Loucy (cell line): ENCODE results near the gene TCTN3.
"Not testable (repeated sequence)": the region's sequence is repeated elsewhere in the genome, so short reads cannot be mapped to it uniquely, and the experiment has no call there.

Experiments
- H2AFZ ChIP-seq: fragments of 200-600 bp; sonication (generic); 2 replicates; pipeline ENCODE4 v1.6.0; 2016; ENCODE audit warnings: antibody characterized with exemption, mild to moderate bottlenecking, low read length, moderate library complexity
- H3F3A ChIP-seq: fragments of 200-600 bp; 2 replicates; pipeline ENCODE4 v1.6.0; 2016; ENCODE audit warnings: antibody characterized with exemption, low read depth, mild to moderate bottlenecking
- H3K27me3 ChIP-seq: fragments of 200-600 bp; sonication (generic); 2 replicates; pipeline ENCODE4 v1.6.1; 2014; ENCODE audit warnings: low read length, mild to moderate bottlenecking; ENCODE audit not compliant: insufficient read depth, poor library complexity, severe bottlenecking
- H3K36me3 ChIP-seq: fragments of 200-600 bp; sonication (generic); 2 replicates; pipeline ENCODE4 v1.6.1; 2016; ENCODE audit warnings: low read length; ENCODE audit not compliant: insufficient read depth
- H3K4me1 ChIP-seq: fragments of 200-600 bp; sonication (generic); 2 replicates; pipeline ENCODE4 v1.5.1; 2014; ENCODE audit warnings: low read length, mild to moderate bottlenecking; ENCODE audit not compliant: insufficient read depth, poor library complexity, severe bottlenecking
- H3K4me2 ChIP-seq: fragments of 200-600 bp; sonication (generic); 2 replicates; pipeline ENCODE4 v1.6.0; 2014; ENCODE audit warnings: antibody characterized with exemption, low read length, low read depth, mild to moderate bottlenecking; ENCODE audit not compliant: poor library complexity, severe bottlenecking
- H3K4me3 ChIP-seq: fragments of 200-600 bp; sonication (generic); 2 replicates; pipeline ENCODE4 v1.5.1; 2014; ENCODE audit warnings: low read length, mild to moderate bottlenecking, mixed read lengths; ENCODE audit not compliant: poor library complexity, severe bottlenecking
- H3K79me2 ChIP-seq: fragments of 200-600 bp; sonication (generic); 2 replicates; pipeline ENCODE4 v1.6.1; 2014; ENCODE audit warnings: low read length; ENCODE audit not compliant: insufficient read depth
- H3K9ac ChIP-seq: fragments of 200-600 bp; sonication (generic); 2 replicates; pipeline ENCODE4 v1.6.0; 2014; ENCODE audit warnings: mild to moderate bottlenecking, low read depth, low read length, moderate library complexity; ENCODE audit not compliant: poor library complexity, severe bottlenecking
- H3K9me2 ChIP-seq: fragments of 200-600 bp; sonication (generic); replicated peaks from 2 replicates; pipeline ENCODE4 v1.6.1; 2016; ENCODE audit warnings: low read depth, low read length, mixed read lengths
- H3K9me3 ChIP-seq: fragments of 200-600 bp; sonication (generic); 2 replicates; pipeline ENCODE4 v1.6.1; 2014; ENCODE audit warnings: mild to moderate bottlenecking, antibody characterized with exemption, low read length, low read depth; ENCODE audit not compliant: insufficient read depth
- H4K20me1 ChIP-seq: fragments of 200-600 bp; sonication (generic); 2 replicates; pipeline ENCODE4 v1.6.0; 2014; ENCODE audit warnings: antibody characterized with exemption, low read length, mild to moderate bottlenecking; ENCODE audit not compliant: insufficient read depth, poor library complexity, severe bottlenecking
- EZH2phosphoT487 ChIP-seq: fragments of 200-600 bp; IDR thresholded peaks from 2 replicates; pipeline ENCODE4 v1.6.1; 2018; ENCODE audit warnings: antibody characterized with exemption, mild to moderate bottlenecking, moderate library complexity, borderline replicate concordance
- TF ChIP-seq, protein P1 (sequence below): fragments of 200-600 bp; sonication (generic); conservative IDR thresholded peaks from 2 replicates; pipeline ENCODE4 v1.5.1; 2014; ENCODE audit warnings: mild to moderate bottlenecking, antibody characterized with exemption, low read length

The TCTN3 gene

DNA sequence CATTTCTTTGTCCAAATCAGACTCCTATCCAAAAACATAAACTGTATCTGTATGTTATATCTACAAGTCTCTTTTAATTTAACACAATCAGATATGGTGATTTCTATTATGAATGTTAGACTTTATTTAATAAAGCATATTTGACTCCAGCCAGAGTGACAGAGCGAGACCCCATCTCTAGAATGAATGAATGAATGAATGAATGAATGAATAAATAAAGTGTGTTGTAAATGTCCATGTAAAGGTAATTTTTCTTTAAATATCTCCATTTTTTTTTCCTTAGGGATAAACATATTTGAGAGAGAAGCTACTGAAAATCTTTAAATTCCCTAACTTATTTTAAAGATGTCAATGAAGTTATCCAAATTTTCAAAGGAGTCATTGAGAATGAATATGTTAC, 19.1 kb downstream of the TCTN3 start:
- no peaks in the 10 kb centered on the region for H3F3A ChIP-seq
- H3K9me3 ChIP-seq = no peaks in the 10 kb centered on the region
- H4K20me1 ChIP-seq = no peaks in the 10 kb centered on the region
- no peaks in the 10 kb centered on the region for H3K79me2 ChIP-seq
- H3K27me3 ChIP-seq = no peaks in the 10 kb centered on the region
- H3K9ac ChIP-seq = no peak overlapping the region
- no peaks in the 10 kb centered on the region for H3K9me2 ChIP-seq
- no peak overlapping the region for H3K4me3 ChIP-seq
- TF ChIP-seq, protein P1, sequence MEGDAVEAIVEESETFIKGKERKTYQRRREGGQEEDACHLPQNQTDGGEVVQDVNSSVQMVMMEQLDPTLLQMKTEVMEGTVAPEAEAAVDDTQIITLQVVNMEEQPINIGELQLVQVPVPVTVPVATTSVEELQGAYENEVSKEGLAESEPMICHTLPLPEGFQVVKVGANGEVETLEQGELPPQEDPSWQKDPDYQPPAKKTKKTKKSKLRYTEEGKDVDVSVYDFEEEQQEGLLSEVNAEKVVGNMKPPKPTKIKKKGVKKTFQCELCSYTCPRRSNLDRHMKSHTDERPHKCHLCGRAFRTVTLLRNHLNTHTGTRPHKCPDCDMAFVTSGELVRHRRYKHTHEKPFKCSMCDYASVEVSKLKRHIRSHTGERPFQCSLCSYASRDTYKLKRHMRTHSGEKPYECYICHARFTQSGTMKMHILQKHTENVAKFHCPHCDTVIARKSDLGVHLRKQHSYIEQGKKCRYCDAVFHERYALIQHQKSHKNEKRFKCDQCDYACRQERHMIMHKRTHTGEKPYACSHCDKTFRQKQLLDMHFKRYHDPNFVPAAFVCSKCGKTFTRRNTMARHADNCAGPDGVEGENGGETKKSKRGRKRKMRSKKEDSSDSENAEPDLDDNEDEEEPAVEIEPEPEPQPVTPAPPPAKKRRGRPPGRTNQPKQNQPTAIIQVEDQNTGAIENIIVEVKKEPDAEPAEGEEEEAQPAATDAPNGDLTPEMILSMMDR = no peak
- no peak for TF ChIP-seq EZH2phosphoT487
- peaks cover 6% of the 10 kb centered on the region; the same call in 1 of the 2 replicates for H3K36me3 ChIP-seq
- H3K4me1 ChIP-seq = no peaks in the 10 kb centered on the region
- no peak overlapping the region for H2AFZ ChIP-seq
- no peak overlapping the region for H3K4me2 ChIP-seq

DNA sequence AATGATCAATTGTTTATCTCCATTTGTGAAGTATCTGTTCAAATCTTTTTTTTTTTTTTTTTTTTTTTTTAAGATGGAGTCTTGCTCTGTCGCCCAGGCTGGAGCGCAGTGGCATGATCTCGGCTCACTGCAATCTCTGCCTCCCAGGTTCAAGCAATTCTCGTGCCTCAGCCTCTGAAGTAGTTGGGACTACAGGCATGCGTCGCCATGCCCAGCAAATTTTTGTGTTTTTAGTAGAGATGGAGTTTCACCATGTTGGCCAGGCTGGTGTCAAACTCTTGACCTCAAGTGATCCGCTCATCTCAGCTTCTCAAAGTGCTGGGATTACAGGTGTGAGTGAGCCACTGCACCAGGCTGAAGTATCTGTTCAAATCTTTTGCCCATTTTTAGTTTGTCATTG, 21.1 kb downstream of the TCTN3 start:
- H3K9me3 ChIP-seq, H3K4me2 ChIP-seq, H4K20me1 ChIP-seq, H3K9ac ChIP-seq, H3K4me1 ChIP-seq, H3K36me3 ChIP-seq, H3K79me2 ChIP-seq, H3K4me3 ChIP-seq, H2AFZ ChIP-seq, H3K9me2 ChIP-seq, H3F3A ChIP-seq, H3K27me3 ChIP-seq: not testable (repeated sequence)

DNA sequence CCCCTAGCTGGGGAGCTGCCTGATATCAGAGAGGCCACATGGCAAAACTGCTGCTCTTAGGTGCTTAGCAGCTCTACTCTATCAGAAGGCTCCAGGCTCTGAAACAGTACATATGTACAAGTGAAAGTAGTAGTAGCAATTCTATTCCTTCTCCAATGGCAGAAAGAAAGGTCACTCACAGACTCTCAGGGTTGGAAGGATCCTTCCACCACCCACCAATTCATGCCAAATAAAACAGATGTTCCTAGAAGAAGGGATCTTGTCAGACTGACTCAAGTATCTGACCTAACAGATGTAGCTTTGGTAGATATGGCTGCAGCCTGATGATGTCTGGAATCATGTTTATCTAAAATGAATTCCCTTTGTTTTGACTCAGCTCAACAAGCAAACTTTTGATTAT, 29.2 kb downstream of the TCTN3 start:
- H3K9me3 ChIP-seq = no peaks in the 10 kb centered on the region
- TF ChIP-seq EZH2phosphoT487 = no peak
- TF ChIP-seq, protein P1 = no peak
- no peak overlapping the region for H3K4me3 ChIP-seq
- H3K27me3 ChIP-seq = no peaks in the 10 kb centered on the region
- H3K79me2 ChIP-seq = no peaks in the 10 kb centered on the region
- no peak overlapping the region for H2AFZ ChIP-seq
- no peaks in the 10 kb centered on the region for H3F3A ChIP-seq
- peaks cover 4% of the 10 kb centered on the region; the same call in 1 of the 2 replicates for H3K36me3 ChIP-seq
- no peak overlapping the region for H3K4me2 ChIP-seq
- H3K4me1 ChIP-seq = no peaks in the 10 kb centered on the region
- no peaks in the 10 kb centered on the region for H4K20me1 ChIP-seq
- H3K9me2 ChIP-seq = no peaks in the 10 kb centered on the region
- no peak overlapping the region for H3K9ac ChIP-seq

DNA sequence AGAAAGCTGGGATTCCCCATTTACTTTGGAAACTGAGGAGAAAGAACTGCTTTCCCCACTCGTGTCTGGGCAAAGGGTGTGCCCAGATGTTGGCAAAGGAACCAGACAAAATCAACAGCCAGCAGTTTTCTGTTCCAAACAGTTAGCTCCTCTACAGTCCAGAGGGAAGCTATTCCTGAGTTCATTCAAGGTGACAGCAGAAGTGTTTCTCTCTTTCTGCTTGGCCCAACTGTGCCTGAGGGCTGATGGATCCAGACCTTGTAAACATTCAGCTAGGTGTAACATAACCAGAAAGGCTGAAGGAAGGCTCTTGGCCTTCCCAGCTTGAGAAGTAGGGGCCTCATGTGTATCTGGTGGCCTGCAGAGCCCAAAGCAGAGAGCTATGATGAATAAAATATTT, 30.2 kb downstream of the TCTN3 start:
- Histone ChIP-seq H4K20me1 (no peaks in the 10 kb centered on the region), H3F3A (no peaks in the 10 kb centered on the region), H2AFZ (no peak overlapping the region), H3K9me2 (no peaks in the 10 kb centered on the region), H3K27me3 (no peaks in the 10 kb centered on the region), H3K79me2 (no peaks in the 10 kb centered on the region), H3K9ac (no peak overlapping the region), H3K4me2 (no peak overlapping the region), H3K9me3 (no peaks in the 10 kb centered on the region), H3K4me1 (no peaks in the 10 kb centered on the region), H3K36me3 (peaks cover 4% of the 10 kb centered on the region; the same call in 1 of the 2 replicates), H3K4me3 (no peak overlapping the region)
- TF ChIP-seq, protein P1 = no peak
- no peak for TF ChIP-seq EZH2phosphoT487
